Right atrium auricular region (tissue), 2 donors: ENCODE data around the gene ARHGEF3. TPM values are rescaled to one million over a fixed set of nuclear protein-coding genes. Genes with fewer than 3 reads are reported as not detected.

Source experiments
- DNase-seq: peaks from one replicate; pipeline ENCODE4 v3.0.0-alpha.2; 2019; ENCODE audit warnings: low spot score
- H3K27ac ChIP-seq, 2 donors: fragments of 200-600 bp; sonication (generic); 1 replicate in 1 of 2; 2 replicates in 1 of 2; pipeline ENCODE4 v1.5.1; 2016 to 2019
- H3K27me3 ChIP-seq, 2 donors: fragments of 200-600 bp; sonication (generic); one replicate each; pipeline versions ENCODE4 v1.5.1 to v1.6.0; 2017 to 2019
- H3K36me3 ChIP-seq: fragments of 200-600 bp; sonication (generic); one replicate; pipeline ENCODE4 v1.5.1; 2016
- H3K4me1 ChIP-seq, 2 donors: fragments of 200-600 bp; sonication (generic); one replicate each; pipeline versions ENCODE4 v1.5.1 to v1.6.0; 2017 to 2019
- H3K4me3 ChIP-seq, 2 donors: fragments of 200-600 bp; sonication (generic); 1 replicate in 1 of 2; 2 replicates in 1 of 2; pipeline ENCODE4 v1.5.1; 2017 to 2019; ENCODE audit warnings: mild to moderate bottlenecking in 1 of 2, moderate library complexity in 1 of 2
- H3K9me3 ChIP-seq, 2 donors: fragments of 200-600 bp; sonication (generic); one replicate each; pipeline ENCODE4 v1.5.1; 2019
- total RNA-seq, 2 donors: library from RNA; depleted of rRNA; stranded (reverse); fragments of >200 nt; gene quantifications; one replicate each; pipeline ENCODE4 v1.1.0, GENCODE V29; 2016
- TF ChIP-seq, protein P1 (sequence below), 2 donors: fragments of 200-600 bp; sonication (generic); IDR thresholded peaks; one replicate each; pipeline ENCODE4 v1.5.1; 2019; ENCODE audit warnings: antibody characterized with exemption in 2 of 2

ARHGEF3 gene
- total RNA-seq, 2 donors from 2014 or later, result 16.1 to 21.7 TPM

DNA sequence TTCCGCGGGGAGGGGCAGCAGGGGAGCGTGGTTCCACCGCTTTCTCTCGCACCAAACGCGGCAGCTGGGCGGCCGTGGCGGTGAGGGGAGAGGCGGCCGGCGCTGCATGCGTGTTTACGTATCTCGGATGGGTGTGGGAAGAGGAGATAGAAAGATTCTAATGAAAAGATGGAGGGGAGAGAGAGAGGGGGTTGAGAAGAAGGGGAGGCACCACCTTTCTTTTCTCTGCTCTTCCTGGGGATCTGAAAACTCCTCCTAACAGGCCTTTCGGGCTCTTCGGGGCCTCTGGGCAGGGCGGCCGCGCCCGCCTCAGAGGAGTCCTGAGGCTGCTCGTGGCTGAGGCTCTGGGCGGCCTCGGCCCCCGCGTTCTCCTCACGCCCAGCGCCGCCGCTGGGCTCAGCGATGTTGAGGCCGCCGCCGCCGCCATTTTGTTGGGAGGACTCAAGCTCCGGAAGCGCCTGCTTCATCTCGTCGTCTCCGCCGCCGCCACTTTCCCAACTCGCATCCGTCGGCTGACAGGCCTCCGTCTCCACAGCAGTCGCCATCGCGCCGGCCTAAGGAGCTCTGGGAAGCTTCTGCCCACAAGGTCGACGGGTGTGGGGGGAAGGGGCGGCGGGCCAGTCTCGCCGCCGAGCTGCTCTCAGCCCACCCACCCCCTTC lies 119.2 kb downstream of the ARHGEF3 start:
- DNase-seq, result peak; percentile 77
- Histone ChIP-seq H3K36me3 (no peaks in the 10 kb centered on the region), H3K27me3 (no peaks in the 10 kb centered on the region), H3K9me3 (no peaks in the 10 kb centered on the region), H3K4me3 (peak overlapping the region; percentile 85 to 87), H3K4me1 (peaks cover 0 to 19% of the 10 kb centered on the region in 2 donors), H3K27ac (peak overlapping the region; percentile 98 to 100)
- TF ChIP-seq, protein P1, sequence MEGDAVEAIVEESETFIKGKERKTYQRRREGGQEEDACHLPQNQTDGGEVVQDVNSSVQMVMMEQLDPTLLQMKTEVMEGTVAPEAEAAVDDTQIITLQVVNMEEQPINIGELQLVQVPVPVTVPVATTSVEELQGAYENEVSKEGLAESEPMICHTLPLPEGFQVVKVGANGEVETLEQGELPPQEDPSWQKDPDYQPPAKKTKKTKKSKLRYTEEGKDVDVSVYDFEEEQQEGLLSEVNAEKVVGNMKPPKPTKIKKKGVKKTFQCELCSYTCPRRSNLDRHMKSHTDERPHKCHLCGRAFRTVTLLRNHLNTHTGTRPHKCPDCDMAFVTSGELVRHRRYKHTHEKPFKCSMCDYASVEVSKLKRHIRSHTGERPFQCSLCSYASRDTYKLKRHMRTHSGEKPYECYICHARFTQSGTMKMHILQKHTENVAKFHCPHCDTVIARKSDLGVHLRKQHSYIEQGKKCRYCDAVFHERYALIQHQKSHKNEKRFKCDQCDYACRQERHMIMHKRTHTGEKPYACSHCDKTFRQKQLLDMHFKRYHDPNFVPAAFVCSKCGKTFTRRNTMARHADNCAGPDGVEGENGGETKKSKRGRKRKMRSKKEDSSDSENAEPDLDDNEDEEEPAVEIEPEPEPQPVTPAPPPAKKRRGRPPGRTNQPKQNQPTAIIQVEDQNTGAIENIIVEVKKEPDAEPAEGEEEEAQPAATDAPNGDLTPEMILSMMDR (IDR thresholded peaks at IDR 0.05), result no peak

DNA sequence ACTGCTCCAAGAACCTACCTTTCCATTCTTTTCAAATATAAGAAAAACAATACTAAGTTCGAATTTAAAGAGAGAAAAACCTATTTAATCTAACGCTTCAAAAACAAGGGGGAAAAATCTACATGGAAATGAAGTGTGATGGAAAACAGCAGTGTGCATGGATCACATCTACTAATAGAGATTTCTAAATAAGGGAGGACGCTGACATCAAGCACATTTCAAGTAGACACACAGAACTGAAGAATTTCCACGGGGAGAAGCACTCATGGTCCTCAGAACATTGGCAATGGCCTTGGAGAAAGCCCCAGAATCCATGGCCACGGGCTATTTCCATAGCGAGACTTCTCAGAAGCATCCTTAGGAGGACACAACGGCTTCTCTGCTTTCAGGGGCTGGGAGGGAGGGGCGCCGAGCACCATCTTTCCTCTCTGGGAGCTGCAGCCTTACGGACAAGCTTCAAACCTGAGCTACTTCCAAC lies 119.7 kb downstream of the ARHGEF3 start:
- H3K27me3 ChIP-seq, result no peaks in the 10 kb centered on the region
- H3K4me1 ChIP-seq, result peaks cover 0 to 19% of the 10 kb centered on the region in 2 donors
- TF ChIP-seq, protein P1 (IDR thresholded peaks at IDR 0.05), result no peak
- no peak for DNase-seq
- H3K27ac ChIP-seq, result peak overlapping the region; percentile 98 to 100
- H3K4me3 ChIP-seq, result peak overlapping the region; percentile 85 to 87
- H3K36me3 ChIP-seq, result no peaks in the 10 kb centered on the region
- no peaks in the 10 kb centered on the region for H3K9me3 ChIP-seq

DNA sequence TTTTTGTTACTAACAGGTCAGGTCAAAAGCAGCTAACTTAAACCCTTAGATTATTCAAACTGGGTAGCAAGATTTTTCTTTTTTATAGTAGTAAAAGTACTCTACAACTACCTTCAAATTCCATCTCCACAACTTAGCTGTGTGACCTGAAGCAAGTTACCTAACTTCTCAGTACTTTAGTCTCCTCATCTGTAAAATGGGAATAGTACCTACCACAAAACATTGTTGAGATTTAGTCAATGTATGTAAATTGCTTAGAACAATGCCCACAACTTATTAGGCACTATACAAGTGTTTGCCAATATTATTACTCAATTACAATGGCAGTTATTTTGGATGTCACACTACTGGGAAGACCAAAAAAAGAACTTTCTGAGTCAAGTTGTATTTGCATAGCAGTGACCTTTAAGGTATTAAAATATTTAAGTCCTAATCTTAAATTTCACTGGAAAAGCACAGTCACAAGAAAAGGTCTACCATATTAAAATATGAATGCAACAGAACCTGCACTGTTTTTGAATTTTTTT lies 121.6 kb downstream of the ARHGEF3 start:
- H3K27me3 ChIP-seq, result no peaks in the 10 kb centered on the region
- no peak overlapping the region for H3K4me3 ChIP-seq
- no peaks in the 10 kb centered on the region for H3K36me3 ChIP-seq
- TF ChIP-seq, protein P1 (IDR thresholded peaks at IDR 0.05), result no peak
- peaks cover 0 to 19% of the 10 kb centered on the region in 2 donors for H3K4me1 ChIP-seq
- no peaks in the 10 kb centered on the region for H3K9me3 ChIP-seq
- no peak overlapping the region for H3K27ac ChIP-seq
- no peak for DNase-seq

Other genes with a start within 250 kb of the ARHGEF3 start
- 10 to 100 TPM; 12.5 to 17.8 TPM for gene CCDC66, start 244.8 kb downstream of the ARHGEF3 start, total RNA-seq
- 10 to 100 TPM; 29.1 to 39.5 TPM for gene TASOR, start 118.7 kb downstream of the ARHGEF3 start, total RNA-seq